ENCODE results near the gene UBE2QL1.

UBE2QL1 gene

DNA sequence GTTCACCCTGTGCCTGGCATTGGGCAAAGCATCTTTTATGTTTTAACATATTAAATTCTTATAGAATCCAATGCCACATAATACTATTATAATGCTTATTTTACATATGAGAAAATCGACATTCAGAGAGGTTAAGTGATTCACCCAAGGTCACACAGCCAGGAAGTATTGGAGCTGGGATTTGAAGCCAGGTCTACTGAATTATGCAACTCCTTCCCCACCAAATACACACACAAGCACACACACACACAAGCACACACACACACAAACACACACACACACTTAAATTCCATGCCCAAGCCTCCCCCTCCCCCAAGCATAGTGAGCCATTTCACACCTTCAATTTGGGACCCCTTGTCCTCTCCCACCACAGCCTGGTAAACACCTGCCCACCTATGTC lies 37.4 kb downstream of the UBE2QL1 start:
- DNase-seq (ENCODE audit: low spot score): no peak
- TF ChIP-seq, protein P1, sequence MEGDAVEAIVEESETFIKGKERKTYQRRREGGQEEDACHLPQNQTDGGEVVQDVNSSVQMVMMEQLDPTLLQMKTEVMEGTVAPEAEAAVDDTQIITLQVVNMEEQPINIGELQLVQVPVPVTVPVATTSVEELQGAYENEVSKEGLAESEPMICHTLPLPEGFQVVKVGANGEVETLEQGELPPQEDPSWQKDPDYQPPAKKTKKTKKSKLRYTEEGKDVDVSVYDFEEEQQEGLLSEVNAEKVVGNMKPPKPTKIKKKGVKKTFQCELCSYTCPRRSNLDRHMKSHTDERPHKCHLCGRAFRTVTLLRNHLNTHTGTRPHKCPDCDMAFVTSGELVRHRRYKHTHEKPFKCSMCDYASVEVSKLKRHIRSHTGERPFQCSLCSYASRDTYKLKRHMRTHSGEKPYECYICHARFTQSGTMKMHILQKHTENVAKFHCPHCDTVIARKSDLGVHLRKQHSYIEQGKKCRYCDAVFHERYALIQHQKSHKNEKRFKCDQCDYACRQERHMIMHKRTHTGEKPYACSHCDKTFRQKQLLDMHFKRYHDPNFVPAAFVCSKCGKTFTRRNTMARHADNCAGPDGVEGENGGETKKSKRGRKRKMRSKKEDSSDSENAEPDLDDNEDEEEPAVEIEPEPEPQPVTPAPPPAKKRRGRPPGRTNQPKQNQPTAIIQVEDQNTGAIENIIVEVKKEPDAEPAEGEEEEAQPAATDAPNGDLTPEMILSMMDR (IDR thresholded peaks at IDR 0.05; ENCODE audit: extremely low read depth, missing control alignments): no peak

DNA sequence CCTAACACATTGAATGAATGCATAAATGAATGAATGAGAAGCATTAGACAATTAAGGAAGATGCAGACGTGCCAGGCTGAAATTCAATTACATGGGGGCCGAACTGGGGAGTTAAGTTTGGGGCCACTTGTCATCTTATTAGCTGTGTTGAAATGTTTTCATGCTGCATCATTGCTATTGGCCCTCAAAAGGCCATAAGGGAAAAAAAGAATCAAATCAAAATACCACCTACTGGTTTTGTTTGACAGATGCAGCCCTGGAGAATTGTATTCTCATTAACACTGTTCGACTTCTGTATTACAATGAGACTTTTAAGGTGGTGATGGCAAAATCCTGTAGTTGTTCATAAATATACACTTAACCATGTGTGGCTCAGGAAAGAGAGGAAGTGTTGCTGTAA lies 38.4 kb downstream of the UBE2QL1 start:
- TF ChIP-seq, protein P1 (IDR thresholded peaks at IDR 0.05; ENCODE audit: extremely low read depth, missing control alignments): no peak
- DNase-seq (ENCODE audit: low spot score): no peak

DNA sequence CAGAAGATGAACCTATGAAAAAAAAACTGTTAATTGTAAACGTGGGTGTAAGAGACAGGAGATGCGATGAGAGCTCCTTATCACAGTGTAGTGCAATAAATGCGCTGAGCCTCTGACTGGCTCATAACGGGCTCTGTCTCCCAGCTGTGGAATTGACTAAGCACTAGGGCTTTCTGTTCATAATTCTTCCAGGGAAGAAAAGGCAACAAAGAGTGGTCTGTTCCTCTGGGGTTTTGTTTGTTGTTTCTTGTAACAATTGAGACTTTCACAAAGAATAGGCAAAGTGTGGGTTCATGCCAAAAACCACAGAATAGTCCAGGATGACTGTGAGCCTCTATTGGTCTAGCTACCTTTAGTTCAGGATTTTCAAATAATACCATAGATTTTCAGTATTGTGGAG lies 39.4 kb downstream of the UBE2QL1 start:
- TF ChIP-seq, protein P1 (IDR thresholded peaks at IDR 0.05; ENCODE audit: extremely low read depth, missing control alignments): no peak
- DNase-seq (ENCODE audit: low spot score): no peak

DNA sequence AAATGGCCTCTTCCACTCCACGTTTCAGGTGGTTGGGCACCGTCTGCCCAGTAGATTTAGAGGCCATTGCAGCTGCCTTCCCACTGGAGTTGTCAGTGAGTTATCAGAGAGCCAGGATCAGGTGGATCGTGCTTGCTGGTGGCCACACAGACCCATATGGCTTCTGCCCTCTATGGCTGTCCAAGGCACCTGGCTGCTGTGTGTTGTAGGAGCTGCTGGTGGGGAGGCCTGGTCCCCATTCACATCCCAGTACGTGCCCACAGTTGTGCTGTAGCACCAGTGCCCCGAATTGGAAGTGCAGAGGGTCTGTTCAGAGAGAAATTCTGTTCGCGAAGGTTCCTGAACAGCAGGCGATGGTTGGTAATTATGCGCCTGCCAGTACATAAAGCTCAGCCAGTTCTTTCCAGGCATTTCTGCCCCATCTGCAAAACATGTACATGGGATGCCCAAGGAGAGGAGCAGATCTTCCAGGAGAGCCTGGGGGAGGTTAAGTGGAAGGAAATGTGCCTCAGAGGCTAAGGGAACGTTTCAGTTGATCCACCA lies 41.1 kb downstream of the UBE2QL1 start:
- TF ChIP-seq, protein P1 (IDR thresholded peaks at IDR 0.05; ENCODE audit: extremely low read depth, missing control alignments): no peak
- DNase-seq (ENCODE audit: low spot score): no peak

DNA sequence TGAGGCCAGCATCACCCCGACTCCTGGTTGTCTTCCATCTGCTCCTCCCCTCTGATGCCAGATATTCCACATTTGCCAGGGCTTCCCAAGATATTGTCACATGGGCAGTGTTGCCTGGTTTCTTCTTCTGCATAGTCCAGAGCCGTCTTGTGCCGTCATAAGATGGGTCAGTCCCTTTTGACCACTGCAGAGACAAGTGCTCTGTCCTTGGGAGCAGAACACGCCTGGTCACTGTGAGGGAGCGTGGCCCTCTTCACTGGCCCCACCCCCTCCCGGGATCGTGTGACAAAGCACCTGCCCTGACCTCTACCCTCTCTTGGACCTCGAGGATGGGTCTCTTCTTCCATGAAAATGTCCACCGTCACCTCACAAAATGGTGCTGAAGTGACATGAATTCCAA lies 41.6 kb downstream of the UBE2QL1 start:
- no peak for DNase-seq (ENCODE audit: low spot score)
- TF ChIP-seq, protein P1 (IDR thresholded peaks at IDR 0.05; ENCODE audit: extremely low read depth, missing control alignments): no peak

DNA sequence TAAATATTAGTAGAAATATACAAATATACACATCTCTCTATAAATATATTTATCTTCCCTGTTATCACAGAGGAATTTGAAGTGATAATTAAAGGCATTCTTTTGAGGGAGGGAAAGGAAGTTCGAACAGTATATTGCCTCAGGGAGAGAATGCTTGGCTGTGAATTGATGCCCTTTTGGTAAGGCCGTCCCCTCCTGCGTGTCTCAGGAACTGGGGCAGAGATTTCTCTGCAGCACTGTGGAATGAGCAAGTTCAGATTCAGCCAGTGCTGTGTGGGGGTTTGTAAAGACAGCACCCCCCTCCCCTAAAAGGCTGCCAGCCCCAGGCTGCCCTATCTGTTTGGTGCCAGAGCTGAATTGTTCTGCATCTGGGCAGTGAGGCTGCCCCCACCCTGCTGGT lies 42.0 kb downstream of the UBE2QL1 start:
- TF ChIP-seq, protein P1 (IDR thresholded peaks at IDR 0.05; ENCODE audit: extremely low read depth, missing control alignments): no peak
- no peak for DNase-seq (ENCODE audit: low spot score)

DNA sequence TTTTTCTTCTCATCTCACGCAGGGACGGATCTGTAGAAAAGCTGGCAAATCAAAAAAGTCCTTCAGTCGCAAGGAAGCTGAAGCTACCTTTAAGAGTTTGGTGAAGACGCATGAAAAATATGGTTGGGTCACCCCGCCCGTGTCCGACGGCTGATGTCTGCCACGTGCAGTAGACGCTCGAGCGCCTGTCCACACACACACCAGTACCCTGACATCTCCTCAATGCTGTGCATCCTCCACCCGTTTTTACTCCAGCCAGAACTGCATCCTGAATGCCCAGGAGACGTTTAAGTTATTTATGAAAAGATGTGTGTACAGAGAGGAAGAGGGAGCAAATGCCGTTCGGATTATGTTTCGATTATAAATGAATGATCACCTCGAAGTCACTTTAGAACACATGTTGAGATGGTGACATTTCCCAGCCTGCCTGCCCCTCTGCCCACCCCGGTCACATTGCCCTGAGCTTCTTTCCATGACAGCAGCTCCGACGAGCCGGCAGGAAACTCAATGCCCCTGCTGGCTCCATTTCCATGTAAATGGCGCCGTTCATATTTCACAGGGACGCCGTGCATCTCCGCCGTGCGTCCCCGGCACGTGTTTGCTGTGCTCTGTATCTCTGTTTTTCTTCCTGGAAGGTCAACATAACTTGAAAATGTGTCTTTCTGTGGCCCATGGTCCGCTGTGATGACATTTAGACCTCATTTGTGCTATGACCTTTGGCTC lies 42.7 kb downstream of the UBE2QL1 start:
- no peak for DNase-seq (ENCODE audit: low spot score)
- TF ChIP-seq, protein P1 (IDR thresholded peaks at IDR 0.05; ENCODE audit: extremely low read depth, missing control alignments): no peak

Measured in GM20000 (cell line).